T-helper 17 cell (primary cell): ENCODE data around the gene TTLL12. TPM values are rescaled to one million over a fixed set of nuclear protein-coding genes. Genes with fewer than 3 reads are reported as not detected.

Experiments
- ATAC-seq: fragments of 150-1000 bp; cut with Tn5 transposase; 2 replicates; pipeline ENCODE4 v1.10.0; 2021; ENCODE audit warnings: mild to moderate bottlenecking, moderate library complexity
- DNase-seq, 3 donors: peaks; one replicate each; pipeline versions ENCODE4 v3.0.0 to v3.0.0-alpha.2; 2020 to 2021
- H3K9me3 ChIP-seq: one replicate; pipeline ENCODE4 v1.7.0; 2013; ENCODE audit warnings: low read length, mild to moderate bottlenecking; ENCODE audit not compliant: control insufficient read depth, poor library complexity, severe bottlenecking
- H3K27ac Mint-ChIP-seq: one replicate; pipeline ENCODE4 v1.8.0; 2022; ENCODE audit warnings: mild to moderate bottlenecking, moderate library complexity, mixed read lengths
- H3K27me3 Mint-ChIP-seq: one replicate; pipeline ENCODE4 v1.8.0; 2022; ENCODE audit warnings: mixed read lengths
- H3K36me3 Mint-ChIP-seq: one replicate; pipeline ENCODE4 v1.8.0; 2022; ENCODE audit warnings: low read depth, mixed read lengths
- H3K4me1 Mint-ChIP-seq: one replicate; pipeline ENCODE4 v1.8.0; 2022; ENCODE audit warnings: mild to moderate bottlenecking, mixed read lengths
- H3K4me3 Mint-ChIP-seq: one replicate; pipeline ENCODE4 v1.8.0; 2022; ENCODE audit warnings: mild to moderate bottlenecking, moderate library complexity, mixed read lengths
- total RNA-seq, 4 donors: library from RNA in 2 of 4; stranded (reverse) in 2 of 4; gene quantifications; one replicate each; pipeline ENCODE4 v1.2.3 and lab custom pipeline; 2022 to 2026

The TTLL12 gene
- total RNA-seq, result 10 to 100 TPM; 12.8 to 17.8 TPM
- 17.5 to 36.3 reads per million in 2 donors for total RNA-seq (lab: John Stamatoyannopoulos, UW)

GRCh38 chr22:43186272-43187170 lies at the start of gene TTLL12:
Gene TTLL12 (minus strand): TSS chr22:43187134. CDS start chr22:43187069, 65 bp downstream.
- peak; percentile 45 to 75 (median 70) for DNase-seq
- H3K9me3 ChIP-seq, result no peaks in the 10 kb centered on the region
- ATAC-seq, result peak; percentile 44
- Mint-ChIP-seq H3K27ac (peak within 1 kb of the TSS; percentile 83), H3K36me3 (peaks cover 2% of the 10 kb centered on the region), H3K4me1 (peaks cover 11% of the 10 kb centered on the region), H3K27me3 (no peaks in the 10 kb centered on the region), H3K4me3 (peak within 1 kb of the TSS; percentile 81)

GRCh38 chr22:43235445-43236409 lies 48.8 kb upstream of the TTLL12 start:
- H3K27me3 Mint-ChIP-seq, result peaks cover 18% of the 10 kb centered on the region
- no peaks in the 10 kb centered on the region for H3K9me3 ChIP-seq
- no peak for ATAC-seq
- no peak for DNase-seq
- no peak overlapping the region for H3K27ac Mint-ChIP-seq
- H3K36me3 Mint-ChIP-seq, result no peaks in the 10 kb centered on the region
- H3K4me1 Mint-ChIP-seq, result peaks cover 5% of the 10 kb centered on the region
- H3K4me3 Mint-ChIP-seq, result no peak overlapping the region

DNA sequence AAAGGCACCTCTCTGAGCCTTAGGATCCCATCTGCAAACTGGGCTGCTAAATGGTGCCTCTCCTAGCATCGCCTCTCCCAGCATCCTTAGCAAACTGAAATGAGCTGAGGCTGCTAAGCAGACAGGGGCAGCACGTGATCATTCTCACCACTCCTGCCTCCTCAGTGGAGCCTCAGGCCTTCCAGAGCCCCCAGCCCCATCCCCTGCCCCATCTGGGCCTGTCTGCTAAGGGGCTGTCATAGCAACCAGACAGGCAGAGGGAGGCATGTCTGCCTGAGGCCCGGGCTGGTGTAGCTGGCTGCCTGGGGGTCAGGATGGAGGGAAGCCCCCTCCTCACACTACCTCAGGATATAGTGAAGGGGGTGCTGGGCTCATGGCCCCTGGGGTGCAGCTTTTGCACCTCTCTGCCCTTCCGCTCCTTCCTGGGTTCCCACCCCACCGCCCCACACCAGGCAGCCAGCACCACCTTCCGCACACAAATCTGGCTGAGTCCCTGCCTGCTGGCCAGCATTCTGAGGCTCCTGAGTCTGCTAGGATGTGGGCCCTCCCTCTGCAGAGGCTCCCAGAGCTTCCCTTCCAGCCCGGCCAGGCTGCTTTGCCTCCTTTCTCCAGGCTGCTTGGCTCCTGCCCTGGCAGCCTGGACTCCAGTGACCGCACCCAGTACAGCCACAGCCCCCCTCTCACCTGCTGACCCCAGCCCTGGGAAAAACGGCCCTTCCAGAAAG lies 47.5 kb upstream of the TTLL12 start:
- no peak overlapping the region for H3K4me3 Mint-ChIP-seq
- H3K36me3 Mint-ChIP-seq, result no peaks in the 10 kb centered on the region
- H3K9me3 ChIP-seq, result no peaks in the 10 kb centered on the region
- DNase-seq (no peak), ATAC-seq (no peak)
- H3K27me3 Mint-ChIP-seq, result peaks cover 18% of the 10 kb centered on the region
- peaks cover 5% of the 10 kb centered on the region for H3K4me1 Mint-ChIP-seq
- no peak overlapping the region for H3K27ac Mint-ChIP-seq

- H3K27ac Mint-ChIP-seq, result no peak overlapping the region
- ATAC-seq, result no peak
- no peak for DNase-seq
- peaks cover 14% of the 10 kb centered on the region for H3K27me3 Mint-ChIP-seq
- no peaks in the 10 kb centered on the region for H3K9me3 ChIP-seq
- no peak overlapping the region for H3K4me3 Mint-ChIP-seq
- H3K4me1 Mint-ChIP-seq, result peaks cover 5% of the 10 kb centered on the region
- H3K36me3 Mint-ChIP-seq, result no peaks in the 10 kb centered on the region
These were observed 46.6 kb upstream of the TTLL12 start for GRCh38 chr22:43233529-43233928.

GRCh38 chr22:43232445-43232844 lies 45.5 kb upstream of the TTLL12 start:
- Mint-ChIP-seq H3K36me3 (no peaks in the 10 kb centered on the region), H3K27me3 (peaks cover 13% of the 10 kb centered on the region), H3K4me3 (peak overlapping the region; percentile 41), H3K4me1 (peaks cover 5% of the 10 kb centered on the region), H3K27ac (no peak overlapping the region)
- no peaks in the 10 kb centered on the region for H3K9me3 ChIP-seq
- DNase-seq (no peak), ATAC-seq (no peak)

DNA sequence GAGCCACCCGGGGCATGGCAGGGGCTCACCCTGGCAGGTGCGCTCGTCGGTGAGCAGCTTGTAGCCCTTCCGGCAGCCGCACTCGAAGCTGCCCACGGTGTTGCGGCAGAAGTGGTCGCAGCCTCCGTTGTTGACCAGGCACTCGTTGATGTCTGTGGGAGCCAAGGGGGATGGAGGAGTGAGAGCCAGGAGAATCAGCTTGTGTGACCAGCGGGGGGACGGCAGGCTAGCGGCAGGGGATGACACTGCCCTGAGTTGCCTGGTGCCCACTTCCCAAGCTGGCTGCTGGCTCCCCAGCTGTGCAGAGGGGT lies 44.7 kb upstream of the TTLL12 start:
- no peaks in the 10 kb centered on the region for H3K9me3 ChIP-seq
- H3K27me3 Mint-ChIP-seq, result peaks cover 11% of the 10 kb centered on the region
- peaks cover 5% of the 10 kb centered on the region for H3K4me1 Mint-ChIP-seq
- H3K27ac Mint-ChIP-seq, result no peak overlapping the region
- no peaks in the 10 kb centered on the region for H3K36me3 Mint-ChIP-seq
- ATAC-seq (no peak), DNase-seq (no peak)
- no peak overlapping the region for H3K4me3 Mint-ChIP-seq

GRCh38 chr22:43230971-43231723 lies 44.2 kb upstream of the TTLL12 start:
- Mint-ChIP-seq H3K27me3 (peaks cover 6% of the 10 kb centered on the region), H3K36me3 (no peaks in the 10 kb centered on the region), H3K27ac (no peak overlapping the region), H3K4me3 (no peak overlapping the region), H3K4me1 (peaks cover 5% of the 10 kb centered on the region)
- peak; percentile 39 to 60 (median 42) for DNase-seq
- no peaks in the 10 kb centered on the region for H3K9me3 ChIP-seq
- ATAC-seq, result peak; percentile 79

DNA sequence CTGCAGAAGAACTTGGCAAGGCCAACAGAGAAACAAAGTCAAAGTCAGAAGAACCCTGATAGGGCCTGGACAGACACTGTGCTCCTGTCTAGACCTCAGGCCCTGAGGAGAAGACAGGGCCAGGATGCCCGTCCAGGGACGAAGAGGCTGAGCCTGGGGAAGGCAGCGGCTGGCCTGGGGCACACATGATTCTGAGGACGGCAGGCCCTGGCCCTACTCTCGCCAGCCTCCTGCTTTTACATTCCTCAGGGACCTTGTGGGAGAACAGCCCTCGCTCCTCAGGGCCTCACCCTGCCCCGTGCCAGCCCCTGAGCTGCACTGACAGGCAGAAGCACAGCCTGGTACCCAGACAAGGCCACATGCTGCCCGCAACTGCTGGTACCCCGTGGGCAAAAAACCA lies 43.6 kb upstream of the TTLL12 start:
- ATAC-seq, result no peak

DNA sequence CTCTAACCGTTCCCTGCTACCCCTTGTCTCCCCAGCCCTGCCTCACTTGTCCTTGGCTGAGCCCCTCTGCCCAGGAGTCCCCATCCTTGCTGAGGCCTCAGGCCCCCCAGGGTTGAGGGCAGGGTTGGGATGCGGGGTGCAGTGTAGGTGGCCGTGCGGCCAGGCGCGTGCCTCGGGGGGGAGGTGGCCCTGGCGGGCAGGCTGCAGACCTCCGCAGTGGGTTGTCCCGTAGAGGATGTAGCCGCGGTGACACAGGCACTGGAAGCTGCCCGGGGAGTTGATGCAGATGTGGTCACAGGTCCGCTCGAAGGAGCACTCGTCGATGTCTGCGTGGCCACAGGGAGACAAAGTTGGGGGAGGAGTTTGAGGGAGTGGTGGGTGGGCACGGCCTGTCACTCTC lies 41.9 kb upstream of the TTLL12 start:
- H3K36me3 Mint-ChIP-seq, result no peaks in the 10 kb centered on the region
- peaks cover 5% of the 10 kb centered on the region for H3K4me1 Mint-ChIP-seq
- no peaks in the 10 kb centered on the region for H3K9me3 ChIP-seq
- peaks cover 10% of the 10 kb centered on the region for H3K27me3 Mint-ChIP-seq
- H3K4me3 Mint-ChIP-seq, result no peak overlapping the region
- no peak for ATAC-seq
- H3K27ac Mint-ChIP-seq, result no peak overlapping the region
- DNase-seq, result no peak

More for the DNA sequence above, 43.6 kb upstream of the TTLL12 start:
- Mint-ChIP-seq H3K36me3 (no peaks in the 10 kb centered on the region), H3K27ac (no peak overlapping the region), H3K27me3 (peaks cover 6% of the 10 kb centered on the region), H3K4me1 (peaks cover 5% of the 10 kb centered on the region), H3K4me3 (no peak overlapping the region)
- no peak for DNase-seq
- H3K9me3 ChIP-seq, result no peaks in the 10 kb centered on the region

GRCh38 chr22:43228330-43228729 lies 41.4 kb upstream of the TTLL12 start:
- Mint-ChIP-seq H3K27ac (peak overlapping the region; percentile 54), H3K4me3 (no peak overlapping the region), H3K27me3 (peaks cover 11% of the 10 kb centered on the region), H3K36me3 (no peaks in the 10 kb centered on the region), H3K4me1 (peaks cover 5% of the 10 kb centered on the region)
- ATAC-seq (no peak), DNase-seq (no peak)
- H3K9me3 ChIP-seq, result no peaks in the 10 kb centered on the region

DNA sequence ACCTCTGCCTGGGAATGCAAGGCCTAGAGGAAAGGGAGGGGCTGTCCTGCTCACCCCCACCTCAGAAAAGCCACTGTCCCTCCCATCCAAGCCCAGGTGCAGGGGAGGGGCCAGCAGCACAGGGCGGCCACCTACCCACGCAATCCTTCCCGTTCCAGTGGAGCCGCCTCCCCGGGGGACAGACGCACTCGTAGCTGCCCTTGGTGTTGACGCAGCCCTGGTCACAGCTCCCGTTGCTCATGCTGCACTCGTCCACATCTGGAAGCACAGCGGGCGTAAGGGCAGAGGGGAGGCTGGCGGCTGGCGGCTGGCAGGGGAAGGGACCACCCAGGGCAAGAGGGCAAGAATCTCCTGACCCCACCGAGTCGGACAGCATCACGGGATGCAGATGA lies 40.3 kb upstream of the TTLL12 start:
- DNase-seq, result no peak
- Mint-ChIP-seq H3K4me1 (peaks cover 5% of the 10 kb centered on the region), H3K27ac (no peak overlapping the region), H3K27me3 (peaks cover 11% of the 10 kb centered on the region), H3K4me3 (no peak overlapping the region), H3K36me3 (no peaks in the 10 kb centered on the region)
- H3K9me3 ChIP-seq, result no peaks in the 10 kb centered on the region
- no peak for ATAC-seq
